ENCODE results near the gene ADAM12. TPM values are rescaled to one million over a fixed set of nuclear protein-coding genes. Genes with fewer than 3 reads are reported as not detected.

ADAM12 gene
- total RNA-seq, 1 donor from 2014 or later, result 8.0 TPM

GRCh38 chr10:125984865-125985495, 403.3 kb downstream of the ADAM12 start:
- H3K9me3 Mint-ChIP-seq, result peaks cover under 1% of the 10 kb centered on the region
- H3K4me1 Mint-ChIP-seq, result peaks cover 24% of the 10 kb centered on the region
- DNase-seq (ENCODE audit: low spot score), result no peak
- Histone ChIP-seq H3K9me3 (ENCODE audit: low read depth) (no peaks in the 10 kb centered on the region), H3K79me2 (ENCODE audit: low read depth) (no peaks in the 10 kb centered on the region), H3K27me3 (no peaks in the 10 kb centered on the region), H3K27ac (no peak overlapping the region), H2AFZ (replicated peaks) (no peak overlapping the region), H3F3A (ENCODE audit: low read depth) (peaks cover 13% of the 10 kb centered on the region), H3K4me1 (peaks cover 18% of the 10 kb centered on the region), H4K20me1 (ENCODE audit: low read depth) (no peaks in the 10 kb centered on the region), H3K36me3 (no peaks in the 10 kb centered on the region), H3K4me3 (no peak overlapping the region), H3K9ac (no peak overlapping the region), H3K4me2 (no peak overlapping the region)
- H3K36me3 Mint-ChIP-seq, result peaks cover under 1% of the 10 kb centered on the region
- no peak for TF ChIP-seq CTCF (IDR thresholded peaks at IDR 0.05)
- TF ChIP-seq EZH2phosphoT487 (IDR thresholded peaks at IDR 0.05), result no peak
- no peak for TF ChIP-seq EZH2 (IDR thresholded peaks at IDR 0.05)
- H3K27me3 Mint-ChIP-seq (ENCODE audit: insufficient read depth, low read depth), result no peaks in the 10 kb centered on the region
- no peak overlapping the region for H3K27ac Mint-ChIP-seq
- H3K4me3 Mint-ChIP-seq, result no peak overlapping the region

- H3K4me1 Mint-ChIP-seq, result peaks cover 24% of the 10 kb centered on the region
- Histone ChIP-seq H3K27ac (no peak overlapping the region), H3K9me3 (ENCODE audit: low read depth) (no peaks in the 10 kb centered on the region), H3K79me2 (ENCODE audit: low read depth) (no peaks in the 10 kb centered on the region), H2AFZ (replicated peaks) (no peak overlapping the region), H3K4me2 (no peak overlapping the region), H3K9ac (no peak overlapping the region), H4K20me1 (ENCODE audit: low read depth) (no peaks in the 10 kb centered on the region), H3K4me3 (no peak overlapping the region), H3F3A (ENCODE audit: low read depth) (peaks cover 13% of the 10 kb centered on the region), H3K27me3 (no peaks in the 10 kb centered on the region), H3K4me1 (peaks cover 18% of the 10 kb centered on the region), H3K36me3 (no peaks in the 10 kb centered on the region)
- no peak for DNase-seq (ENCODE audit: low spot score)
- no peaks in the 10 kb centered on the region for H3K9me3 Mint-ChIP-seq
- TF ChIP-seq EZH2phosphoT487 (IDR thresholded peaks at IDR 0.05) (no peak), CTCF (IDR thresholded peaks at IDR 0.05) (no peak), EZH2 (IDR thresholded peaks at IDR 0.05) (no peak)
- no peaks in the 10 kb centered on the region for H3K36me3 Mint-ChIP-seq
- H3K4me3 Mint-ChIP-seq, result no peak overlapping the region
- no peaks in the 10 kb centered on the region for H3K27me3 Mint-ChIP-seq (ENCODE audit: insufficient read depth, low read depth)
- H3K27ac Mint-ChIP-seq, result no peak overlapping the region
These were observed 403.9 kb downstream of the ADAM12 start for GRCh38 chr10:125984346-125984745.

DNA sequence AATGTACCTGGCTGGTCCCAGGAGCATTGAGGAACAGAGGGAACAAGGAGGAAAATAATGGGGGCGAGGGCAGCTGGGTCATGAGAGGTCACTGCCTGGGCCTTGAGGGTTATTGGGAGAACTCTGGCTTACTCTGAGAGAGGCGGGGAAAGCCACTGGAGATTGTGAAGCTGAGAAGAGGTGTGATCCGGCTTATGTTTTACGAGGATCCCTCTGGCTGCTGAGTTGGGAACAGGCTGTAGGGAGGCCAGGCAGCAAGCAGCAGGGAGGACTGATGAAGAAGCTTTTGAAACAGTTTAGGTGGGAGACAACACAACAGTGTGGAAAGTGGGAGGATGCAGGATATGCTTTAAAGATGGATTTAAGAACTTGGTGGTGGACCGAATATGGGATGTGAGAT, 404.6 kb downstream of the ADAM12 start:
- Mint-ChIP-seq H3K36me3 (no peaks in the 10 kb centered on the region), H3K9me3 (no peaks in the 10 kb centered on the region), H3K4me1 (peaks cover 24% of the 10 kb centered on the region), H3K27me3 (ENCODE audit: insufficient read depth, low read depth) (peaks cover 2% of the 10 kb centered on the region), H3K4me3 (no peak overlapping the region), H3K27ac (no peak overlapping the region)
- Histone ChIP-seq H4K20me1 (ENCODE audit: low read depth) (no peaks in the 10 kb centered on the region), H3K27me3 (no peaks in the 10 kb centered on the region), H2AFZ (replicated peaks) (no peak overlapping the region), H3K4me1 (peaks cover 18% of the 10 kb centered on the region), H3K9me3 (ENCODE audit: low read depth) (no peaks in the 10 kb centered on the region), H3K36me3 (no peaks in the 10 kb centered on the region), H3K4me2 (no peak overlapping the region), H3K9ac (no peak overlapping the region), H3F3A (ENCODE audit: low read depth) (peaks cover 13% of the 10 kb centered on the region), H3K27ac (no peak overlapping the region), H3K79me2 (ENCODE audit: low read depth) (no peaks in the 10 kb centered on the region), H3K4me3 (no peak overlapping the region)
- no peak for DNase-seq (ENCODE audit: low spot score)
- TF ChIP-seq CTCF (IDR thresholded peaks at IDR 0.05), result no peak
- TF ChIP-seq EZH2phosphoT487 (IDR thresholded peaks at IDR 0.05), result no peak
- TF ChIP-seq EZH2 (IDR thresholded peaks at IDR 0.05), result no peak
